ENCODE measurements around the gene MAP3K7. TPM values are rescaled to one million over a fixed set of nuclear protein-coding genes. Genes with fewer than 3 reads are reported as not detected.
A peak's percentile ranks its signal among the peaks of the same experiment; 100 is the strongest.

The MAP3K7 gene
- total and polyA plus RNA-seq, 2 of the 8 experiments (the other 6 are each of a cell fraction or from before 2014, with no cell fraction given): 27.3 to 34.8 TPM

DNA sequence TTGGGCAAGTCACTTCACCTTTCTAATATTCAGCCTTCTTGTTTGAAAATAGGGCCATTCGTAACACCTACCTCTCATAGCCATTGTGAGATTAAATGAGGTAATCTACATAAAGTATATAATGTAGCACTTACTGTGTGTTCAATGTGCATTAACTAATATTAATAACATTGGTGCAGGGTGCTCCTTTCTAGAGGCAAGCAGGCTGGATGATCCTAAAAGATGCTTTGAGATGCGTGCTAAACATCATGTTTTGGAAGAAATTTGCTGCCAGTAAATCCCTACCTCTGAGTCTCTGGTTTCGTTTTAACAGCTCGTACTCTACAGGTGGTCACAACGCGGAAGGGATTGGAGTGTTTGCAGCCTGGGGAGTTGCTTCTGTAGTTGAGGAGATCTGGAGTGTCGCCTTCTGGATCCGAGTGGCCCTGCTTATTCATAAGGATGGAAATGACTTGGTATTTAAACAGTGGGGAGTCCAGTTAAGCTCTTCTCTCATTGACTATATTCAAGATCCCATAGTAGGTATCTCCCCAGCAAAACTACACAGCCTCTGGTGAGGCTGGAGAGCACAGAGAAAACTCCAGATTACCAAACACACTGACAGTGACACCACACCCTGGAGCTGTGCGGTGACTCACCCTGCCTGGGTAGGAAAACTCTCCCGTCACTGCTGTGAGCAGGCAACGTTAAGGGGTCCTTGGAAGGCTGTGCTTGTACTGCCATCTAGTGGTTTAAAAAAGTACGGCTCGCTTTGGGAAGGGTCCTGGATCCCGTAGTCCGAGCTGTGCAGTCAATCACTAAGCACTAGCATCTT lies 107.9 kb downstream of the MAP3K7 start (continued):
- TF ChIP-seq BACH1 (IDR thresholded peaks at IDR 0.05; ENCODE audit: low read length) (peak; percentile 70), ASH2L (IDR thresholded peaks at IDR 0.05; ENCODE audit: low read length) (peak; percentile 35), CREB1 (IDR thresholded peaks at IDR 0.05) (peak; percentile 69; the same call in 1 of the 2 replicates), KDM1A (IDR thresholded peaks at IDR 0.05; ENCODE audit: borderline replicate concordance, low read length) (no peak), TBP (IDR thresholded peaks at IDR 0.05; ENCODE audit: low read depth, low read length) (0 out of 2 replicates have a peak, but pooled peaks have one; percentile 17), SIN3A (conservative IDR thresholded peaks at IDR 0.05 in 1 of 2, IDR thresholded peaks at IDR 0.05 in 1 of 2; ENCODE audit: low read depth in 1 of 2, low read length in 2 of 2) (peak in 1 of 2 experiments; percentile 47; a peak in 1 of 4 replicates)

Measured in H1 (cell line).